ENCODE results near the gene PTMA. TPM values are rescaled to one million over a fixed set of nuclear protein-coding genes. Genes with fewer than 3 reads are reported as not detected.

Gene PTMA
- total and polyA plus RNA-seq, 9 of the 15 experiments (the other 6 are each of a cell fraction or from before 2014, with no cell fraction given): 429 to 2,322 (median 1,578) TPM

DNA sequence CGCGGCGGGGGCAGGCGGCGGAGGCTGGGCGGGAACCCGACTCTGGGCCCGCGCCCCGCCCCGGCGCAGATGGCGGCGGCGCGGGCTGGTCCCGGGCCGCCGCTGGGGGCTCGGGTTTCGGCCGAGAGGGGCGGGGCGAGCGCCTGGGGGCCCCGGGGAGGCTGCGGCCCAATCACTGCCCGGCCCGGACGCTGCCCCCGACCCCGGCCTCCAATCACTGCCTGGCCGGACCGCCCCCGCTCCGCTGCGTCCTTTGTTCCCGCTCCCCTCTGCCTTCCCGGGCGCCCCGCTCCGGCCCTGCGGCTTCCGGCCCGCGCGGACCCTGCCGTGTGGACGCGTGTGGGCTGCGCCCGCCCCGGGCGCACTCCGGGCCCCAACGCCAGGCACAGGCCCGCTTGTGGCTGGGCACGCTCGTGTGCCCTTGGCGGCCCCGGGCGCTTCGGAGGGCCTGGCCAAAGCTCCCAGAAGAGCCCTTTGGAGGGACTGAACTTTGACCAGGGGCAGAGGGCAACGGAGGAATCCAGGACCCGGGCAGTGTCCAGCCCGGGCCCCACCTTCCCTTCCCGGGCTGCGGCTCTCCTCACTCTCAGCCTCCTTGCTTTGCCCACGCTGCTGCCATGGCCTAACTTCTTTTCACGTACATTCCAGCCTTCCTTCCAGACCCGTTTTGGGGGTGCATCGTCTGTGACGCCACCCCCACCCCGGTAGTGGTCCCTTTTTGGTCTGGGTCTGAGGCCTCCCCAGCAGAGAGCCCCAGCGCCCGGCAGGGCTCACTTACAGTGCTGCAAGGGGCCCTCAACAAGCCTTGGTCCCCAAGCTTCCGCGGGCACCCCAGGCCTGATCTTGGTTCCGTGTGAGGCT is 27.1 kb upstream of the PTMA start (continued):
- TF ChIP-seq, protein P1, sequence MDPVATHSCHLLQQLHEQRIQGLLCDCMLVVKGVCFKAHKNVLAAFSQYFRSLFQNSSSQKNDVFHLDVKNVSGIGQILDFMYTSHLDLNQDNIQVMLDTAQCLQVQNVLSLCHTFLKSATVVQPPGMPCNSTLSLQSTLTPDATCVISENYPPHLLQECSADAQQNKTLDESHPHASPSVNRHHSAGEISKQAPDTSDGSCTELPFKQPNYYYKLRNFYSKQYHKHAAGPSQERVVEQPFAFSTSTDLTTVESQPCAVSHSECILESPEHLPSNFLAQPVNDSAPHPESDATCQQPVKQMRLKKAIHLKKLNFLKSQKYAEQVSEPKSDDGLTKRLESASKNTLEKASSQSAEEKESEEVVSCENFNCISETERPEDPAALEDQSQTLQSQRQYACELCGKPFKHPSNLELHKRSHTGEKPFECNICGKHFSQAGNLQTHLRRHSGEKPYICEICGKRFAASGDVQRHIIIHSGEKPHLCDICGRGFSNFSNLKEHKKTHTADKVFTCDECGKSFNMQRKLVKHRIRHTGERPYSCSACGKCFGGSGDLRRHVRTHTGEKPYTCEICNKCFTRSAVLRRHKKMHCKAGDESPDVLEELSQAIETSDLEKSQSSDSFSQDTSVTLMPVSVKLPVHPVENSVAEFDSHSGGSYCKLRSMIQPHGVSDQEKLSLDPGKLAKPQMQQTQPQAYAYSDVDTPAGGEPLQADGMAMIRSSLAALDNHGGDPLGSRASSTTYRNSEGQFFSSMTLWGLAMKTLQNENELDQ (CRISPR knock-in tag; IDR thresholded peaks at IDR 0.05; ENCODE audit: borderline replicate concordance): no peak
- no peak for TF ChIP-seq ZBED1 (IDR thresholded peaks at IDR 0.05)
- no peak for TF ChIP-seq SMARCB1 (IDR thresholded peaks at IDR 0.05; ENCODE audit: insufficient read length, low read depth)
- no peak for TF ChIP-seq ZNF589 (CRISPR knock-in tag; IDR thresholded peaks at IDR 0.05; ENCODE audit: low read depth)
- no peak for TF ChIP-seq ZNF253 (CRISPR knock-in tag; conservative IDR thresholded peaks at IDR 0.05)
- no peak for TF ChIP-seq RBBP5 (IDR thresholded peaks at IDR 0.05; ENCODE audit: borderline replicate concordance, insufficient read depth, low read length, poor library complexity, severe bottlenecking)
- TF ChIP-seq STAG1 (CRISPR knock-in tag; IDR thresholded peaks at IDR 0.05; ENCODE audit: borderline replicate concordance): no peak
- TF ChIP-seq SIN3A (IDR thresholded peaks at IDR 0.05; ENCODE audit: borderline replicate concordance in 2 of 2, control insufficient read depth in 1 of 2, low read depth in 2 of 2, low read length in 2 of 2): no peak
- peak in 1 of 2 experiments; percentile 36; a peak in 1 of 4 replicates for TF ChIP-seq RCOR1 (IDR thresholded peaks at IDR 0.05; ENCODE audit: borderline replicate concordance in 1 of 2, low read depth in 2 of 2, low read length in 2 of 2)
- no peak for TF ChIP-seq HOXB6 (CRISPR knock-in tag; IDR thresholded peaks at IDR 0.05; ENCODE audit: borderline replicate concordance)
- TF ChIP-seq HMG20B (CRISPR knock-in tag; IDR thresholded peaks at IDR 0.05): no peak
- peak; percentile 35 for TF ChIP-seq HMGN3 (IDR thresholded peaks at IDR 0.05; ENCODE audit: borderline replicate concordance, extremely low read depth, insufficient read length, low read depth, low read length)
- no peak for TF ChIP-seq CC2D1A (IDR thresholded peaks at IDR 0.05)
- TF ChIP-seq, protein P2, sequence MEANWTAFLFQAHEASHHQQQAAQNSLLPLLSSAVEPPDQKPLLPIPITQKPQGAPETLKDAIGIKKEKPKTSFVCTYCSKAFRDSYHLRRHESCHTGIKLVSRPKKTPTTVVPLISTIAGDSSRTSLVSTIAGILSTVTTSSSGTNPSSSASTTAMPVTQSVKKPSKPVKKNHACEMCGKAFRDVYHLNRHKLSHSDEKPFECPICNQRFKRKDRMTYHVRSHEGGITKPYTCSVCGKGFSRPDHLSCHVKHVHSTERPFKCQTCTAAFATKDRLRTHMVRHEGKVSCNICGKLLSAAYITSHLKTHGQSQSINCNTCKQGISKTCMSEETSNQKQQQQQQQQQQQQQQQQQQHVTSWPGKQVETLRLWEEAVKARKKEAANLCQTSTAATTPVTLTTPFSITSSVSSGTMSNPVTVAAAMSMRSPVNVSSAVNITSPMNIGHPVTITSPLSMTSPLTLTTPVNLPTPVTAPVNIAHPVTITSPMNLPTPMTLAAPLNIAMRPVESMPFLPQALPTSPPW (CRISPR knock-in tag; IDR thresholded peaks at IDR 0.05): peak; percentile 46; the same call in 1 of the 2 replicates
- no peak for TF ChIP-seq CBX8 (IDR thresholded peaks at IDR 0.05; ENCODE audit: borderline replicate concordance, extremely low read depth, low read depth, low read length, poor library complexity, severe bottlenecking)
- TF ChIP-seq CXXC5 (CRISPR knock-in tag; IDR thresholded peaks at IDR 0.05): peak; percentile 55
- TF ChIP-seq NR1H2 (CRISPR knock-in tag; IDR thresholded peaks at IDR 0.05): no peak
- TF ChIP-seq RB1 (IDR thresholded peaks at IDR 0.05; ENCODE audit: low read depth): peak; percentile 26; the same call in 1 of the 2 replicates
- no peak for TF ChIP-seq NR2C2 (CRISPR knock-in tag; IDR thresholded peaks at IDR 0.05)
- TF ChIP-seq NR2C2 (tag; IDR thresholded peaks at IDR 0.05): 0 out of 2 replicates have a peak, but pooled peaks have one; percentile 20
- TF ChIP-seq TAL1 (IDR thresholded peaks at IDR 0.05): no peak
- TF ChIP-seq YY1 (IDR thresholded peaks at IDR 0.05; ENCODE audit: borderline replicate concordance in 1 of 3, control insufficient read depth in 1 of 3, extremely low read depth in 1 of 3, insufficient read depth in 3 of 3, insufficient read length in 1 of 3, insufficient replicate concordance in 2 of 3, low read depth in 1 of 3, low read length in 2 of 3): peak in 1 of 3 experiments; percentile 25
- TF ChIP-seq EP300 (IDR thresholded peaks at IDR 0.05; ENCODE audit: low read length): no peak

All from K562 (cell line).